K562 (cell line): ENCODE data around the gene ITGB2. TPM values are rescaled to one million over a fixed set of nuclear protein-coding genes. Genes with fewer than 3 reads are reported as not detected.

Experiments used
- ELF1 ChIP-seq: fragments of 200-800 bp; sonication (Bioruptor generic); IDR thresholded peaks from 2 replicates; pipeline ENCODE4 v1.6.1; 2016; ENCODE audit warnings: missing genetic modification characterization, missing compliant biosample characterization
- FOXM1 ChIP-seq, 2 experiments: fragments of 450-650 bp in 1 of 2; sonication (generic) in 1 of 2; formaldehyde crosslinking in 1 of 2; IDR thresholded peaks; 2 replicates each; pipeline versions ENCODE4 v1.6.1 to v1.9.0; 2017 to 2022; ENCODE audit warnings: low read depth in 2 of 2, mild to moderate bottlenecking in 2 of 2, missing genetic modification reagents in 1 of 2, moderate library complexity in 1 of 2
- JUND ChIP-seq, 2 experiments: IDR thresholded peaks; 2 replicates in 1 of 2; 3 replicates in 1 of 2; pipeline ENCODE4 v1.6.1; 2011; ENCODE audit warnings: borderline replicate concordance in 2 of 2, low read depth in 2 of 2, low read length in 2 of 2, improper control_type of control experiment in 1 of 2, missing biosample characterization in 1 of 2, missing genetic modification characterization in 1 of 2, missing genetic modification reagents in 1 of 2
- PML ChIP-seq: IDR thresholded peaks from 2 replicates; pipeline ENCODE4 v1.6.1; 2012; ENCODE audit warnings: low read length, inconsistent platforms
- PTBP1 ChIP-seq: fragments of 200-400 bp; formaldehyde crosslinking; IDR thresholded peaks from 2 replicates; pipeline ENCODE4 v1.6.1; 2017; ENCODE audit warnings: low read depth, low read length
- SPI1 ChIP-seq: IDR thresholded peaks from 2 replicates; pipeline ENCODE4 v1.6.1; 2011; ENCODE audit warnings: low read depth, low read length, control low read depth, borderline replicate concordance
- ZNF354B ChIP-seq: fragments of 250-450 bp; sonication (Bioruptor Pico); IDR thresholded peaks from 2 replicates; pipeline ENCODE4 v1.4.0; 2020
- ZNF639 ChIP-seq, 2 experiments: fragments of 200-800 bp in 1 of 2; sonication (Bioruptor generic) in 1 of 2; sonication (generic) in 1 of 2; formaldehyde crosslinking in 1 of 2; IDR thresholded peaks in 1 of 2; conservative IDR thresholded peaks in 1 of 2; 2 replicates each; pipeline versions ENCODE4 v1.5.0 to v1.6.1; 2016 to 2020; ENCODE audit warnings: missing compliant biosample characterization in 1 of 2, missing genetic modification characterization in 1 of 2, missing genetic modification reagents in 1 of 2
- polyA plus RNA-seq, 8 experiments: library from polyadenylated mRNA; depleted of rRNA in 4 of 8; stranded (reverse) in 5 of 8; unstranded in 3 of 8; fragments of >200 nt; fragmentation: Nextera tagmentation in 2 of 8; fragmentation: Illumina TruSeq in 1 of 8; extraction: Ambion mirVana in 2 of 8; extraction: Trizol in 1 of 8; gene quantifications; 2 replicates each; pipeline versions ENCODE4 v1.2.1 to v1.2.3, GENCODE V29; 2011 to 2014; ENCODE audit warnings: inconsistent platforms in 1 of 8, missing spikeins in 1 of 8
- total RNA-seq, 7 experiments: library from RNA; depleted of rRNA in 6 of 7; stranded (reverse); fragments of >200 nt in 6 of 7; fragmentation: Illumina TruSeq in 2 of 7; extraction: Trizol in 2 of 7; gene quantifications; 2 replicates each; pipeline versions ENCODE4 v1.2.1 to v1.2.3, GENCODE V29; 2011 to 2021; ENCODE audit warnings: low replicate concordance in 1 of 7

The ITGB2 gene
- total and polyA plus RNA-seq, 9 of the 15 experiments (the other 6 are each of a cell fraction or from before 2014, with no cell fraction given) = 0.07 to 1.3 (median 0.51) TPM; not detected in 2

DNA sequence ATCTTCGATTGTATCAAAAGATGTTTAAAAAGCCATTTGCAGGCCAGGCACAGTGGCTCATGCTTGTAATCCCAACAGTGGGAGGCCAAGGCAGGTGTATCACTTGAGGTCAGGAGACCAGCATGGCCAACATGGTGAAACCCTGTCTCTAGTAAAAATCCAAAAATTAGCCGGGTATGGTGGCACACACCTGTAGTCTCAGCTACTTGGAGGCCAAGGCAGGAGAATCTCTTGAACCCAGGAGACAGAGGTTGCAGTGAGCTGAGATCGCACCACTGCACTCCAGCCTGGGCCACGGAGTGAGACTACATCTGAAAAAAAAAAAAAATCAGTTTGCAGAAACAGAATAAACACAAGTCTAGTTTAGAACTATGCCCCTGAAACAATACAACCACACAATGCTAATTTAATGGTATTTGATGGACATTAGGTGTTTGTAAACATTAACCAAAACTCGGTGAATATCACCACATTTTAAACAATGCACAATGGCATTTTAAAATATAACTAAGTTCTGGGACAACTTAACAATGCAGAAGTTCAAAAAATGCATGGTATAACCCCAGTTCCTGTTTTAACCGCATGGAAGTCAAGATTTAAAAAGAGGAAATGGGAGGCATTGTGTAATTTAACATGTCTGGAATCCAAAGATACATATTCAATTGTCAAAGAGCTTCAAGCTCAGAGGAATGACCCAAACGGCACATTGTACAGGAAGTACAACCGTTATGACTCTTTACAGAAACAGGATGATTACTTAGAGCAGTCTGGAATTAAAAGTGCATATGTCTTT, 40.1 kb downstream of the ITGB2 start (continued):
- TF ChIP-seq SPI1 (peak; percentile 100), JUND (IDR thresholded peaks at IDR 0.05; ENCODE audit: borderline replicate concordance, low read depth, low read length) (peak; percentile 39; the same call in 1 of the 2 replicates), JUND (tag; IDR thresholded peaks at IDR 0.05; ENCODE audit: borderline replicate concordance, low read depth, low read length) (0 out of 3 replicates have a peak, but pooled peaks have one; percentile 45), ELF1 (peak; percentile 45), FOXM1 (IDR thresholded peaks at IDR 0.05; ENCODE audit: low read depth) (peak; percentile 97), FOXM1 (CRISPR knock-in tag; IDR thresholded peaks at IDR 0.05; ENCODE audit: low read depth) (no peak), PML (peak; percentile 58; the same call in 1 of the 2 replicates), ZNF639 (CRISPR knock-in tag; conservative IDR thresholded peaks at IDR 0.05 in 1 of 2, IDR thresholded peaks at IDR 0.05 in 1 of 2) (peak in 1 of 2 experiments; percentile 83; a peak in 2 of 4 replicates), ZNF354B (peak; percentile 3; the same call in 1 of the 2 replicates), PTBP1 (no peak)
- TF ChIP-seq, all 486 proteins: peak for 70
